Epithelial cell of esophagus (primary cell): ENCODE measurements around the gene TTYH1.

Experiments used
- DNase-seq: peaks from one replicate; pipeline ENCODE4 v3.0.0; 2010; ENCODE audit warnings: low read depth
- H3K4me3 ChIP-seq: 2 replicates; pipeline ENCODE4 v1.5.1; 2011; ENCODE audit warnings: mild to moderate bottlenecking, low read length, control low read depth
- TF ChIP-seq, protein P1 (sequence below): IDR thresholded peaks from 2 replicates; pipeline ENCODE4 v1.5.1; 2011; ENCODE audit warnings: low read depth, mild to moderate bottlenecking, low read length, control low read depth, inconsistent platforms; ENCODE audit not compliant: insufficient read depth; ENCODE audit errors: missing control alignments

Gene TTYH1

DNA sequence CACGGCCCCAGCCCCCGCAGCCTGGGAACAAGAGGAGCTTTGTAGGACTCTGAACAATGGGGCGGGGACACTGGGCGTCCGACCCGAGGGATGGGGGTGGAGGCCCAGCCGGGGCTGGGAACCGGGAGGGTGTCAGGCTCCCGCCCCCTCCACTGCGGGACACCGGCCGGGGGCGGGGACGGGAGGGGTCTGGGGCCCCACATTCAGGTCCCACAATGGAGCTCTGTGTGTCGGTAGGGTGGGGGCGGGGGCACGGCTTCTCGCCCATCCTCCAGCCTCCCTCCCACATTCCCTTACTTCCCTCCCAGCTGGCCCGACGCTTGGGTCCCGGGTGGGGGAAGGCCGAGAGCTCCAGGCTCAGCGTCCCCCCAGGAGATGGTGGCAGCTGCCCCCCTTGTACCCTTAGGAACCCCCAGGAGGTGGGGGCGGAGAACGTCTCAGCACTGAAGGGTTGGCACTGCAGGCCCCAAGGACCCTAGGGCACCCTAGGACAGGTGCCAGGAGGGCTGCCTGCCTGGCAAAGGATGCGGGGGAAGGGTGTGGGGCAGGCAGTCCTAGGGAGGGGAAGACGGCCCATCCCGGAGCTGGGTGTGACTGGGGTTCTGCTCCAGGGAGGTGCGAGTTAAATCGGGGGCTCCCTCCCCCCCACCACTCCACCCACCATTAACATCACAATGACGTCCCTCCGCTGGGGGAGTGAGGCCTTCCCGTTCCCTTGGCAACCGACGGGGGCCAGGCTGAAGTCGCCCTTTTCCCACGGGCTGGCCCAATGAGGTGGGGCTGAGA, 5.3 kb downstream of the TTYH1 start:
- TF ChIP-seq, protein P1, sequence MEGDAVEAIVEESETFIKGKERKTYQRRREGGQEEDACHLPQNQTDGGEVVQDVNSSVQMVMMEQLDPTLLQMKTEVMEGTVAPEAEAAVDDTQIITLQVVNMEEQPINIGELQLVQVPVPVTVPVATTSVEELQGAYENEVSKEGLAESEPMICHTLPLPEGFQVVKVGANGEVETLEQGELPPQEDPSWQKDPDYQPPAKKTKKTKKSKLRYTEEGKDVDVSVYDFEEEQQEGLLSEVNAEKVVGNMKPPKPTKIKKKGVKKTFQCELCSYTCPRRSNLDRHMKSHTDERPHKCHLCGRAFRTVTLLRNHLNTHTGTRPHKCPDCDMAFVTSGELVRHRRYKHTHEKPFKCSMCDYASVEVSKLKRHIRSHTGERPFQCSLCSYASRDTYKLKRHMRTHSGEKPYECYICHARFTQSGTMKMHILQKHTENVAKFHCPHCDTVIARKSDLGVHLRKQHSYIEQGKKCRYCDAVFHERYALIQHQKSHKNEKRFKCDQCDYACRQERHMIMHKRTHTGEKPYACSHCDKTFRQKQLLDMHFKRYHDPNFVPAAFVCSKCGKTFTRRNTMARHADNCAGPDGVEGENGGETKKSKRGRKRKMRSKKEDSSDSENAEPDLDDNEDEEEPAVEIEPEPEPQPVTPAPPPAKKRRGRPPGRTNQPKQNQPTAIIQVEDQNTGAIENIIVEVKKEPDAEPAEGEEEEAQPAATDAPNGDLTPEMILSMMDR = no peak
- DNase-seq = no peak
- no peak overlapping the region for H3K4me3 ChIP-seq

DNA sequence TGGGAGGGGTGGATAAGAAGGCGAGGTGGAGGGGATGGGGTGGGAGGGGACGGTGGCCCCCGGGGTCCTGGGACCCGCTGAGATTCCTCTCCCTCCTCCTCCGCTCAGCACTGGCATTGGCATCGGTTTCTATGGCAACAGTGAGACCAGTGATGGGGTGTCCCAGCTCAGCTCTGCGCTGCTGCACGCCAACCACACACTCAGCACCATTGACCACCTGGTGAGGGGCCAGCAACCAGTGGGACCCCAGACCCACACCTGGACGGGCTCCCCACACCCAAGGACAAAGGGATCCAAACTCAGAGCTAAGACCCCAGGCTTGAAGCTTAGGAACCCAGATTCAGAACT, 5.9 kb downstream of the TTYH1 start:
- no peak for DNase-seq
- no peak overlapping the region for H3K4me3 ChIP-seq
- TF ChIP-seq, protein P1 = no peak

DNA sequence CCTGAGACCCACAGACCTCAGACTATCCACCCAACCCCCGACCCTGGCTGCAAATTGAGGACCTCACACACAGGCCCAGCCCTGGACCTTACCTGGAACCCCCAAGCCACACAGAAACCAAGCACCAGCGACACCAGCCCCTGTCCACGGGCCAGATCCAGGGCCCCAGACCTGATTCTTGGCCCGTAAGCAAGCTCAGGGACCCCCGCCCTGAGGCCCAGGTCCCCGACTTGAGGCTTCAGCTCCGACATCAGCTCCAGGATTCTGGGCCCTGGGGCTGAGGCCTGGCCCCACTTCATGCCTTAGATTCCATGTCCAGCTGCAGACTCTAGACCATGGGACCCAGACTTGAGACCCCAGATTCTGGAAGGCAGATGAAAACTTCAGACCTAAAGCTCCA, 6.3 kb downstream of the TTYH1 start:
- no peak for DNase-seq
- no peak overlapping the region for H3K4me3 ChIP-seq
- TF ChIP-seq, protein P1 = no peak

DNA sequence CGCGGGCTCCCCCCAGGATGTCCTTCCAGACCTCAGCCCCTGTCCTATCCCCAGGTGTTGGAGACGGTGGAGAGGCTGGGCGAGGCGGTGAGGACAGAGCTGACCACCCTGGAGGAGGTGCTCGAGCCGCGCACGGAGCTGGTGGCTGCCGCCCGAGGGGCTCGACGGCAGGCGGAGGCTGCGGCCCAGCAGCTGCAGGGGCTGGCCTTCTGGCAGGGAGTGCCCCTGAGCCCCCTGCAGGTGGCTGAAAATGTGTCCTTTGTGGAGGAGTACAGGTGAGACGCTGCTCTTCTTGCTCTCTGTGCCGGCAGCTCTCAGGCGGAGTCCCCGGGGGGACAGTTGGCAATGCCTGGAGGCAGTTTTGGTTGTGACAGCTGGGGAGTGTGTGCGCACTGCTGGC, 6.9 kb downstream of the TTYH1 start:
- no peak for DNase-seq
- H3K4me3 ChIP-seq = no peak overlapping the region
- TF ChIP-seq, protein P1 = no peak

DNA sequence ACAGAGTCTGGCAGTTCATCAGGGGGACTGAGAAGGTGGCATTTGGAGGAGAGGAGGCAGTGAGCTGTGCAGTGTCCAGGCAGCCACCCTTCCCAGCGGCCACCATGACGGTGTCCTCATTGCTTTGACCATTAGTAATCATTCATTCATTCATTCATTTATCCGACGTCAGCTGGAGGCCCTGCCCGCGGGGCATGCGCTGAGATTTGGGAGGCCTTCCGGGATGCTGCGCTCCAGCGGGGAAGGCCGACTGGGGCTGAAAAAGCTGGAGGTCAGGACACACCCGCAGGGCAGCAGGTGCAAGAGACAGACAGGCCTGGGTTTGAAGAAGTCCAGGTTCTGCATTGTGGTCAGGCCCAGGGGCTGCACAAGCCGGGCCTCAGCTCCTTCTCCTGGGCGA, 8.9 kb downstream of the TTYH1 start:
- TF ChIP-seq, protein P1 = no peak

DNA sequence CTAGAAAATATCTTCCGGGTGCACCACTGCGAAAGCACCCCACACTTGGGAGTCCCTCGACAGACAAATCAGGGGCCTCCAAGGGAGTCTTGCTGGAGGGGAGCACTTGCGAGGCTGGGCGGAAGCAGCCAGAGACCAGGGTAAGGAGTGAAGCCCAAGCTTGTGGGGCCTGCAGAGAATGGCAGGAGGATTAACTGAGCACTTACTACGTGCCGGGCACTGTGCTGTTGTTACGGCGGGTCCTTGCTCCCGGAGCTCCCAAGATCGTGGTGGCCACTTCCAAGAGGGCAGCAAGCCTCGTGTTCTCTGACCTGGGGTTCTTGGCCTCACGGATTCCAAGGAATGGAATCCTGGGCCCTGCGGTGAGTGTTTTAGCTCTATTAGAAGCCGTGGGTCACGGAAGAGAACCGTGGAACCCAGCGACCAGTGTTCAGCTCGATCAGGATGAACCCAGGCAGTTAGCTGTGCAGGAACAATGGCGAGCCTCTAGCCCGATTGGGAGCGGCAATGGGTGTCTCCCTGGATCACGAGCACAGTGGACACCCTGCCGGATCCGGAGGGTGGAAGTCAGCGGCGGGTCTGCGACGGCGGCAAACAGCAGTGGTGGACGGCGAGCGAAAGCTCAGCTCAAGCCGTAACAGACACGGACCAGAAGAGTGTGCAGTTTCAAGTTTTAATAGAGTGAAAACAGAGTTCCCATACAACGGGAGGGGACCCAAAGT, 9.6 kb downstream of the TTYH1 start:
- TF ChIP-seq, protein P1 = no peak
- DNase-seq = no peak
- H3K4me3 ChIP-seq = no peak overlapping the region

More for the DNA sequence above, 8.9 kb downstream of the TTYH1 start:
- DNase-seq = no peak
- no peak overlapping the region for H3K4me3 ChIP-seq
